Trophoblast cell (in vitro differentiated cells and primary cell): ENCODE results near the gene GFOD1.
A peak's percentile ranks its signal among the peaks of the same experiment; 100 is the strongest.

Experiments
- DNase-seq, 2 donors: peaks; one replicate each; pipeline ENCODE4 v3.0.0-alpha.2; 2016
- H2AFZ ChIP-seq: 2 replicates; pipeline ENCODE4 v1.6.1; 2013; ENCODE audit warnings: low read length, moderate library complexity, mild to moderate bottlenecking; ENCODE audit not compliant: insufficient read depth, poor library complexity
- H2AK5ac ChIP-seq: 2 replicates; pipeline ENCODE4 v1.6.1; 2013; ENCODE audit warnings: mild to moderate bottlenecking, low read length
- H2BK120ac ChIP-seq: 2 replicates; pipeline ENCODE4 v1.6.1; 2013; ENCODE audit warnings: low read length, mild to moderate bottlenecking, moderate library complexity; ENCODE audit not compliant: insufficient read depth, poor library complexity
- H2BK12ac ChIP-seq: 2 replicates; pipeline ENCODE4 v1.6.1; 2013; ENCODE audit warnings: mild to moderate bottlenecking, low read length, moderate library complexity
- H2BK5ac ChIP-seq: 2 replicates; pipeline ENCODE4 v1.6.1; 2013; ENCODE audit warnings: low read length, low read depth, moderate library complexity, mild to moderate bottlenecking; ENCODE audit not compliant: poor library complexity
- H3K14ac ChIP-seq: 2 replicates; pipeline ENCODE4 v1.6.1; 2013; ENCODE audit warnings: mild to moderate bottlenecking, low read length
- H3K18ac ChIP-seq: 2 replicates; pipeline ENCODE4 v1.6.1; 2013; ENCODE audit warnings: mild to moderate bottlenecking, low read length
- H3K23ac ChIP-seq: 2 replicates; pipeline ENCODE4 v1.6.1; 2013; ENCODE audit warnings: low read length
- H3K27ac ChIP-seq: 2 replicates; pipeline ENCODE4 v1.5.1; 2013; ENCODE audit warnings: low read depth, mild to moderate bottlenecking, inconsistent platforms, low read length, moderate library complexity
- H3K27me3 ChIP-seq: 2 replicates; pipeline ENCODE4 v1.6.1; 2013; ENCODE audit warnings: inconsistent platforms, mild to moderate bottlenecking, low read length, moderate library complexity; ENCODE audit not compliant: insufficient read depth
- H3K36me3 ChIP-seq, 2 experiments: 1 replicate in 1 of 2; 2 replicates in 1 of 2; pipeline ENCODE4 v1.6.1; 2013; ENCODE audit warnings: low read length in 2 of 2, mild to moderate bottlenecking in 2 of 2, moderate library complexity in 1 of 2; ENCODE audit not compliant: insufficient read depth in 2 of 2, control insufficient read depth in 1 of 2
- H3K4ac ChIP-seq: 2 replicates; pipeline ENCODE4 v1.6.1; 2013; ENCODE audit warnings: low read depth, mild to moderate bottlenecking, low read length, moderate library complexity
- H3K4me1 ChIP-seq, 2 experiments: 1 replicate in 1 of 2; 2 replicates in 1 of 2; pipeline ENCODE4 v1.6.1; 2013; ENCODE audit warnings: low read length in 2 of 2, mild to moderate bottlenecking in 2 of 2, moderate library complexity in 1 of 2; ENCODE audit not compliant: insufficient read depth in 2 of 2, control insufficient read depth in 1 of 2
- H3K4me2 ChIP-seq: 2 replicates; pipeline ENCODE4 v1.6.1; 2013; ENCODE audit warnings: inconsistent platforms, mild to moderate bottlenecking, low read length, moderate library complexity
- H3K4me3 ChIP-seq: 2 replicates; pipeline ENCODE4 v1.5.1; 2013; ENCODE audit warnings: mild to moderate bottlenecking, low read depth, low read length, inconsistent platforms
- H3K79me1 ChIP-seq: one replicate; pipeline ENCODE4 v1.6.1; 2013; ENCODE audit warnings: low read length
- H3K79me2 ChIP-seq: 2 replicates; pipeline ENCODE4 v1.6.1; 2013; ENCODE audit warnings: low read length, mild to moderate bottlenecking; ENCODE audit not compliant: control insufficient read depth, insufficient read depth, poor library complexity
- H3K9ac ChIP-seq: 2 replicates; pipeline ENCODE4 v1.6.1; 2013; ENCODE audit warnings: mild to moderate bottlenecking, low read length
- H3K9me3 ChIP-seq: 2 replicates; pipeline ENCODE4 v1.6.1; 2013; ENCODE audit warnings: low read depth, mild to moderate bottlenecking, control low read depth, inconsistent platforms, low read length; ENCODE audit not compliant: insufficient read depth
- H4K12ac ChIP-seq: 2 replicates; pipeline ENCODE4 v1.6.1; 2013; ENCODE audit warnings: low read depth, mild to moderate bottlenecking, low read length, moderate library complexity
- H4K8ac ChIP-seq: 2 replicates; pipeline ENCODE4 v1.6.1; 2013; ENCODE audit warnings: low read depth, mild to moderate bottlenecking, low read length, moderate library complexity
- H4K91ac ChIP-seq: one replicate; pipeline ENCODE4 v1.6.1; 2013; ENCODE audit warnings: low read depth, mild to moderate bottlenecking, low read length, moderate library complexity
- WGBS: extraction: QIAGEN DNeasy Blood & Tissue Kit; methylation state at CpG from one replicate; pipeline ENCODE4 v1.1.7; 2013; ENCODE audit warnings: missing lambda C conversion rate; ENCODE audit not compliant: insufficient read length, insufficient coverage; ENCODE audit errors: extremely low coverage; 5-methylcytosine and 5-hydroxymethylcytosine counted together

GFOD1 gene

GRCh38 chr6:13419422-13420195 lies 67.8 kb downstream of the GFOD1 start:
- H3K36me3 ChIP-seq, result no peaks in the 10 kb centered on the region
- H3K14ac ChIP-seq, result peak overlapping the region; percentile 50
- H2BK120ac ChIP-seq, result no peak overlapping the region
- peak overlapping the region; percentile 15 for H2BK5ac ChIP-seq
- peak overlapping the region; percentile 71 for H2AK5ac ChIP-seq
- H3K4me2 ChIP-seq, result no peak overlapping the region
- peaks cover 15% of the 10 kb centered on the region for H3K79me1 ChIP-seq
- H4K12ac ChIP-seq, result no peak overlapping the region
- H3K23ac ChIP-seq, result no peak overlapping the region
- WGBS, result no CpG with 5 or more reads among the region's 26 CpGs
- no peaks in the 10 kb centered on the region for H3K9me3 ChIP-seq
- H2AFZ ChIP-seq, result no peak overlapping the region
- peak overlapping the region; percentile 30 for H3K27ac ChIP-seq
- no peak for DNase-seq
- no peak overlapping the region for H3K4me3 ChIP-seq
- H3K9ac ChIP-seq, result no peak overlapping the region
- peak overlapping the region; percentile 38 for H3K18ac ChIP-seq
- peak overlapping the region; percentile 75 for H4K91ac ChIP-seq
- H3K79me2 ChIP-seq, result peaks cover 2% of the 10 kb centered on the region
- H2BK12ac ChIP-seq, result peak overlapping the region; percentile 39
- peaks cover 22 to 23% of the 10 kb centered on the region in 2 experiments for H3K4me1 ChIP-seq
- H4K8ac ChIP-seq, result peak overlapping the region; percentile 8
- H3K4ac ChIP-seq, result peak overlapping the region; percentile 47
- H3K27me3 ChIP-seq, result no peaks in the 10 kb centered on the region

DNA sequence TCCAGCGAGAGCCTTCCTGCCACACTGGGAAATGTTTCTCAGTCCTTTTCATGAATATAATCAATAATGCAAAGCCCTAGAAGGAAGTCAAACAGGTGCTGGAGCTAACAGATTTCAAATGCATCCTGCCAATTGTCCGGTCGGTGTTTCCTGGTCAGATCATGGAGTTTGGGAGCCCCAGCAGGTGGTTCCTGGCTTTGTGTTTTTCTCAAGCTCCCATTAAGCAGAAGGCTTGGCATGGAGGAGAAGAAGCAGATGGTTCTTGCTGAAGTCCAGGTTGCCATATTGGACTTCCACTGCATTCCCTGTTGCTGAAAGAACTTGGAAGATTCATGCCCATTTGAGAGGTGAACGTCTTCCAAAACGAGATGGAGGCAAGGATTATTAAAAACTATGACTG lies 68.6 kb downstream of the GFOD1 start:
- no CpG with 5 or more reads among the region's 5 CpGs for WGBS

DNA sequence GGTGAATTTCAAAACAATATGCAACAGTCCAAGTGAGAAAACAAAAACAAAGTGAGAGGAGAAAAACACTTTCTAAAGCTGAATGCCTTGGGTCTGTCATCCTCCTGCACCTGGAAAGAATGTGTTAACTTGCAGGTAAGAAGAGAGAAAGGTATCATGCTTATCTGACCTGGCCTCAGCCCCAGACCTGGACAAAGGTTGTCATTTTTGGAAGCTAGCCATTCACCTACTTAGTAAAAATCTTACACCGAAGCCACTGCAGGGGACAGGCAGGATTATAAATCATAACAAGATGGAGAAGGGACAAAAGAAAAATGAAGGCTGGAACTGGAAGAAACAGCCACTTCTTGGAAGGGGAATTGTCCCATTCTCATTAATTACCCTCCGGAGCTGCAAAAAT lies 69.4 kb downstream of the GFOD1 start:
- H2BK12ac ChIP-seq, result no peak overlapping the region
- no peak overlapping the region for H3K18ac ChIP-seq
- H3K4ac ChIP-seq, result no peak overlapping the region
- no peak overlapping the region for H2BK5ac ChIP-seq
- H4K8ac ChIP-seq, result no peak overlapping the region
- no peak overlapping the region for H2AFZ ChIP-seq
- no peak for DNase-seq
- no peak overlapping the region for H3K14ac ChIP-seq
- H3K27ac ChIP-seq, result no peak overlapping the region
- no peak overlapping the region for H3K4me2 ChIP-seq
- H2BK120ac ChIP-seq, result no peak overlapping the region
- no peaks in the 10 kb centered on the region for H3K9me3 ChIP-seq
- H3K4me1 ChIP-seq, result peaks cover 16 to 20% of the 10 kb centered on the region in 2 experiments
- no peak overlapping the region for H3K23ac ChIP-seq
- H4K12ac ChIP-seq, result no peak overlapping the region
- H3K27me3 ChIP-seq, result no peaks in the 10 kb centered on the region
- H3K79me2 ChIP-seq, result peaks cover 2% of the 10 kb centered on the region
- peaks cover 11% of the 10 kb centered on the region for H3K79me1 ChIP-seq
- H3K36me3 ChIP-seq, result no peaks in the 10 kb centered on the region
- no peak overlapping the region for H2AK5ac ChIP-seq
- no peak overlapping the region for H3K4me3 ChIP-seq
- H4K91ac ChIP-seq, result no peak overlapping the region
- WGBS, result no CpG with 5 or more reads among the region's 2 CpGs
- no peak overlapping the region for H3K9ac ChIP-seq

More for the DNA sequence above, 68.6 kb downstream of the GFOD1 start:
- Histone ChIP-seq H3K9me3 (no peaks in the 10 kb centered on the region), H3K14ac (no peak overlapping the region), H3K79me1 (peaks cover 15% of the 10 kb centered on the region), H4K12ac (no peak overlapping the region), H3K79me2 (peaks cover 2% of the 10 kb centered on the region), H3K27ac (no peak overlapping the region), H2AK5ac (no peak overlapping the region), H2BK12ac (no peak overlapping the region), H2BK5ac (no peak overlapping the region), H4K8ac (no peak overlapping the region), H3K27me3 (no peaks in the 10 kb centered on the region), H3K18ac (no peak overlapping the region), H3K4me1 (peaks cover 22 to 23% of the 10 kb centered on the region in 2 experiments), H3K4me3 (no peak overlapping the region), H3K23ac (no peak overlapping the region), H3K9ac (no peak overlapping the region), H3K36me3 (no peaks in the 10 kb centered on the region), H4K91ac (no peak overlapping the region), H3K4ac (no peak overlapping the region), H3K4me2 (no peak overlapping the region), H2AFZ (no peak overlapping the region), H2BK120ac (no peak overlapping the region)
- no peak for DNase-seq

DNA sequence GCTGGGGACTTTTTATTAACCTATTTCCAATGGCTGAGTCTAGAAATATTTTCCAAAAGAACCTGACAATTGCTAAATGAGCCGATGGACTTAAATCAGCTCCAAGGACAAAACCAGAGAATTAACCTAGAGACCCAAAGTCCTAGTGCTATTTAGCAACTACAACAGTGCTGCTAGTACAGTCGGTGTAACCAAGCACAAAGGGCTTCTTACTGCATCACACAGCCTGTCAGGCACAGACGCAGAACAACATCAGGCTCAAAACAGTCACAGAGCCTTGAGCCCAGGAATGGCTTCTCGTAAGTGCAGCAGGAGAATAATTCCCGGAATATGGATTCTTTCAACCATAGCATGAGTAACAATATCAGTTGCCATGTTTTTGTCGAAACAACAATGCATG lies 70.0 kb downstream of the GFOD1 start:
- Histone ChIP-seq H3K9ac (no peak overlapping the region), H3K79me2 (peaks cover 2% of the 10 kb centered on the region), H3K36me3 (no peaks in the 10 kb centered on the region), H3K4me2 (no peak overlapping the region), H3K27ac (no peak overlapping the region), H3K79me1 (peaks cover 11% of the 10 kb centered on the region), H3K4me3 (no peak overlapping the region), H3K4me1 (peaks cover 14 to 20% of the 10 kb centered on the region in 2 experiments), H2AFZ (no peak overlapping the region), H3K27me3 (no peaks in the 10 kb centered on the region), H3K4ac (no peak overlapping the region), H2BK120ac (no peak overlapping the region), H3K9me3 (no peaks in the 10 kb centered on the region), H4K12ac (no peak overlapping the region), H3K14ac (no peak overlapping the region), H3K23ac (no peak overlapping the region), H3K18ac (no peak overlapping the region), H2AK5ac (no peak overlapping the region), H2BK5ac (no peak overlapping the region), H4K91ac (no peak overlapping the region), H4K8ac (no peak overlapping the region), H2BK12ac (no peak overlapping the region)
- DNase-seq, result no peak
- WGBS, result no CpG with 5 or more reads among the region's 6 CpGs
